Right cardiac atrium (tissue), 5 donors: ENCODE data around the gene CNTN5. TPM values are rescaled to one million over a fixed set of nuclear protein-coding genes. Genes with fewer than 3 reads are reported as not detected.

Experiments
- ATAC-seq, 2 donors: fragments of 200-7000 bp; cut with Tn5 transposase; one replicate each; pipeline versions ENCODE4 v1.8.0 to v1.9.1; 2020; ENCODE audit warnings: moderate library complexity in 2 of 2, mild to moderate bottlenecking in 1 of 2
- DNase-seq, 3 donors: peaks; one replicate each; pipeline ENCODE4 v3.0.0-alpha.2; 2020
- H3K27ac ChIP-seq: one replicate; pipeline ENCODE4 v1.5.1; 2013; ENCODE audit warnings: mild to moderate bottlenecking, low read length, control low read depth, moderate library complexity
- H3K27me3 ChIP-seq: one replicate; pipeline ENCODE4 v1.6.1; 2013; ENCODE audit not compliant: control insufficient read depth, insufficient read depth
- H3K4me1 ChIP-seq: one replicate; pipeline ENCODE4 v1.6.1; 2013; ENCODE audit warnings: low read length; ENCODE audit not compliant: control insufficient read depth, insufficient read depth
- H3K4me3 ChIP-seq: one replicate; pipeline ENCODE4 v1.5.1; 2013; ENCODE audit warnings: low read length, control low read depth
- H3K9me3 ChIP-seq: one replicate; pipeline ENCODE4 v1.6.1; 2013; ENCODE audit warnings: low read length; ENCODE audit not compliant: control insufficient read depth
- WGBS: extraction: QIAGEN DNeasy Blood & Tissue Kit; methylation state at CpG from one replicate; pipeline ENCODE4 v1.1.7; 2013; 5-methylcytosine and 5-hydroxymethylcytosine counted together
- intact Hi-C, 4 donors: fragments of 100-400 bp; cut with DNase I; formaldehyde crosslinking; loops; one replicate each; pipeline versions ENCODE4 v1.11.0 to v1.14.0; 2022 to 2023
- polyA plus RNA-seq: library from polyadenylated mRNA; stranded (reverse); fragments of 200-250 nt; gene quantifications from one replicate; pipeline ENCODE4 v1.2.3, GENCODE V29; 2013
- total RNA-seq, 4 donors: library from RNA; stranded (reverse); fragmentation: NEBNext Ultra II Directional; extraction: Animal tissue kit (Norgen Biotek cat#: 25700); gene quantifications; one replicate each; pipeline ENCODE4 v1.2.1, GENCODE V29; 2021
- donor health status: healthy with polysubstance abuse.
- donor health status: DM: no; HTN: yes; CAD: no.
- donor health status: DM: no; HTN: no; CAD: no.
- donor health status: DM: no; HTN: yes; CAD: no; lungs with severe emphysema.
- donor health status: DM: yes; HTN: yes; CAD: no.

Gene CNTN5
- total and polyA plus RNA-seq, 5 donors, result under 0.01 to 0.09 (median 0.08) TPM; not detected in 2

GRCh38 chr11:99554232-99554903 lies 533.6 kb downstream of the CNTN5 start:
- H3K9me3 ChIP-seq, result no peaks in the 10 kb centered on the region
- H3K4me1 ChIP-seq, result no peaks in the 10 kb centered on the region
- no peaks in the 10 kb centered on the region for H3K27me3 ChIP-seq
- WGBS, result 80% methylated on average over 1 of the region's 1 CpG
- H3K27ac ChIP-seq, result no peak overlapping the region
- no peak for DNase-seq
- intact Hi-C loops, result no loop called here
- no peak for ATAC-seq
- H3K4me3 ChIP-seq, result no peak overlapping the region

DNA sequence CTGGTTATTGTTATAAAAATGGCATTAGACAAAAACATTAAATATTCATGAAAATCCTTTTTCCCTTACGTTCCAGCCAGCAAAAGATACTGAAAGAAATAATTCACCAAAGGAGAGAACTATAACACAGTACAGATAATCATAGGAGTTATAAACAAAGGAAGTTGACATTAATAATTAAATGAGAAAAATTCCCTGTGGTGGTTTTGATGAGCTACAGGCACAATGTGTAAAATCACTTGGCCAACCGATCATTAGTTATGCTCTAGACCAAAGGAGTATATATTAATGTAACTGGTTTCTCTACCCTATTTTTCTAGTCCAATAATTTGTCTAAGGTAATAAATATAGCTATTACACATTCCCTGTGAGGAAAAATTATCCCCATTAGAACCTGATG lies 534.7 kb downstream of the CNTN5 start:
- Histone ChIP-seq H3K27ac (no peak overlapping the region), H3K9me3 (no peaks in the 10 kb centered on the region), H3K4me1 (no peaks in the 10 kb centered on the region), H3K27me3 (no peaks in the 10 kb centered on the region), H3K4me3 (no peak overlapping the region)
- WGBS, result 87% methylated on average over 2 of the region's 2 CpGs
- intact Hi-C loops, result no loop called here
- no peak for ATAC-seq
- DNase-seq, result no peak

DNA sequence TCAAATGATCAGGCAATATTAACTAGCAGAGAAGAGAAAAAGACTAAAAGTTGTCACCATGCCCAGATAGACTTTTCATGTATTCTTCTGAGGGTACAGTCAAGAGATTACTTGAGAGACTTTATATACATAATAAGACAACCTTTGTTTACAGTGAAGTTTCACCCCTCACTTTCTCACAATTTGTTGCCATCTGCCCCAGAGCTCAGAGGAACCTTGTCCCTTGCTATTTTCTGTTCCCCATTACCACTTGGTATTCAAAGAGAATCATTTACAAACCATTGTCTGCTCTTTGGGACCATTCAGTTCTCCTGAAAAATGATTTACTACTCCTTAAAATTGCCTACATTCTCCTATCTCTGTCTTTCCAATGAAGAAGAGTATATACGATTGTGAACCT lies 544.6 kb downstream of the CNTN5 start:
- Histone ChIP-seq H3K27me3 (no peaks in the 10 kb centered on the region), H3K27ac (no peak overlapping the region), H3K4me3 (no peak overlapping the region), H3K9me3 (no peaks in the 10 kb centered on the region), H3K4me1 (no peaks in the 10 kb centered on the region)
- 85% methylated on average over 1 of the region's 1 CpG for WGBS
- DNase-seq, result no peak
- no peak for ATAC-seq
- intact Hi-C loops, result no loop called here

GRCh38 chr11:99567334-99567956 lies 546.7 kb downstream of the CNTN5 start:
- no peak overlapping the region for H3K27ac ChIP-seq
- WGBS, result 70% methylated on average over 4 of the region's 4 CpGs
- intact Hi-C loops, result no loop called here
- ATAC-seq, result no peak
- no peaks in the 10 kb centered on the region for H3K9me3 ChIP-seq
- no peak for DNase-seq
- H3K4me1 ChIP-seq, result no peaks in the 10 kb centered on the region
- no peaks in the 10 kb centered on the region for H3K27me3 ChIP-seq
- no peak overlapping the region for H3K4me3 ChIP-seq

DNA sequence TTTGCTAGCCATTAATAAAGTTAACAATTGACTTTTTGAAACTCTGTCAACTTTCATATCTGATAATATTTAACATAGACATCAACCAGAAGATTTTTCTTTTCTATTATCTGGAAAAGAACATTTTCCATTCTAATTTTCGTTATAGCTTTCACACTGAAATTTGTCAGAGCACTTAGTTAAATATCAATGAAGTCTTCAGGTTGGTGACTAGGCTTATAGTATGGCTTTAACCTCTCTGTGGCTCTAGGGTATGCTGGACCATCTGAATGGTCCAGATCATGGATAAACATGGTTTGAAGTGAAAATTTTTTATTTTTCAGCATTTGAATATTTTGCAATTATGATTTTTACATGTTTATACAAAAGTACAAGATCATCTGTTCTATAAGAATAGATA lies 548.1 kb downstream of the CNTN5 start:
- ATAC-seq (no peak), DNase-seq (no peak)
- no peak overlapping the region for H3K4me3 ChIP-seq
- H3K9me3 ChIP-seq, result no peaks in the 10 kb centered on the region
- H3K27ac ChIP-seq, result no peak overlapping the region
- intact Hi-C loops, result no loop called here
- no peaks in the 10 kb centered on the region for H3K4me1 ChIP-seq
- no peaks in the 10 kb centered on the region for H3K27me3 ChIP-seq
- 52% methylated on average over 1 of the region's 1 CpG for WGBS

DNA sequence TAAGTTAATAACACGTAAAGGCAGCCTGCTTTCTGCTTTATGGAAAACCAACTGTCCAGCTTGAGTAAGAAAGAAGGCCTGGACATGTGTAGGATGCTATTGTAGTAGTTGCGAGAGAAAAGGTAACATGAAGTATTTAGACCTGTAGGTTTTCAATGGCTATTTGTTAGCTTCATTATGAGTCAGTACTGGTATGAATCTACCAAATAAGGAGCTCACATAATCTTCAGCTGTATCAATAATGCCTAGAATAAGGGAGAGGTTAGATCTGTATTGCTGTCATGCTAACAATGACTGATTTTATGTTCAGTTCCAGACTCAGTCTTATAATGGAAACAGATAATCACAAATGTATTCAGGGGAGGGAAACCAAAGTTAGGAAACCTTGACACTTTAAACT lies 550.3 kb downstream of the CNTN5 start:
- 45% methylated on average over 2 of the region's 2 CpGs for WGBS
- Histone ChIP-seq H3K4me3 (no peak overlapping the region), H3K27me3 (no peaks in the 10 kb centered on the region), H3K9me3 (no peaks in the 10 kb centered on the region), H3K27ac (no peak overlapping the region), H3K4me1 (no peaks in the 10 kb centered on the region)
- intact Hi-C loops, result no loop called here
- DNase-seq (no peak), ATAC-seq (no peak)

GRCh38 chr11:99584830-99585229 lies 564.1 kb downstream of the CNTN5 start:
- no peak for ATAC-seq
- intact Hi-C loops, result no loop called here
- Histone ChIP-seq H3K27ac (no peak overlapping the region), H3K9me3 (no peaks in the 10 kb centered on the region), H3K4me1 (no peaks in the 10 kb centered on the region), H3K27me3 (no peaks in the 10 kb centered on the region), H3K4me3 (no peak overlapping the region)
- DNase-seq, result no peak

- 28% methylated on average over 4 of the region's 4 CpGs for WGBS
- Histone ChIP-seq H3K4me3 (no peak overlapping the region), H3K27me3 (no peaks in the 10 kb centered on the region), H3K9me3 (no peaks in the 10 kb centered on the region), H3K27ac (no peak overlapping the region), H3K4me1 (no peaks in the 10 kb centered on the region)
- no peak for ATAC-seq
- no peak for DNase-seq
- intact Hi-C loops, result no loop called here
These were observed 564.9 kb downstream of the CNTN5 start for GRCh38 chr11:99585606-99586005.

- DNase-seq, result no peak
- intact Hi-C loops, result no loop called here
- no peak overlapping the region for H3K27ac ChIP-seq
- no peaks in the 10 kb centered on the region for H3K4me1 ChIP-seq
- H3K27me3 ChIP-seq, result no peaks in the 10 kb centered on the region
- H3K9me3 ChIP-seq, result no peaks in the 10 kb centered on the region
- ATAC-seq, result no peak
- 88% methylated on average over 2 of the region's 2 CpGs for WGBS
- no peak overlapping the region for H3K4me3 ChIP-seq
These were observed 569.0 kb downstream of the CNTN5 start for GRCh38 chr11:99589771-99590170.

DNA sequence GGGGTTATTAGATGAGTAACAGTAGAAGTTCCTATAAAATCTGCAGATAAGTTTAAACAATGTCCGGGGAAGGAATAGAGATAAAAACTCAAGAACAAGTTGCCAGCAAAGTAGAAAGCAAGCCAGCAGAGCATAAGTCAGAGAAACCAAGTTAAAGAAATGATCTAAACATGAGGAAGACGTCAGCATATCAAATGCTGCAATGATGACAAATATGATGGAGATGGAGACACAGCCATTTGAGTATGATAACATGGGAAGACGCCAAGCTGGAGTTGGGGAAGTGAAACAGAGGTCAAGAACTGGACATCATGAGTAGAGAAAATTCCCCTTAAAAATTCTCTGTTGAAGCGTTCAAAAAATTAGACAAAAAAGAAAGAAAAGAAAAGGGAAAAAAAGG lies 571.5 kb downstream of the CNTN5 start:
- Histone ChIP-seq H3K4me1 (no peaks in the 10 kb centered on the region), H3K27me3 (no peaks in the 10 kb centered on the region), H3K9me3 (no peaks in the 10 kb centered on the region), H3K27ac (no peak overlapping the region), H3K4me3 (no peak overlapping the region)
- intact Hi-C loops, result no loop called here
- WGBS, result 42% methylated on average over 4 of the region's 4 CpGs
- no peak for ATAC-seq
- DNase-seq, result peak in 1 of 3 donors; percentile 30

DNA sequence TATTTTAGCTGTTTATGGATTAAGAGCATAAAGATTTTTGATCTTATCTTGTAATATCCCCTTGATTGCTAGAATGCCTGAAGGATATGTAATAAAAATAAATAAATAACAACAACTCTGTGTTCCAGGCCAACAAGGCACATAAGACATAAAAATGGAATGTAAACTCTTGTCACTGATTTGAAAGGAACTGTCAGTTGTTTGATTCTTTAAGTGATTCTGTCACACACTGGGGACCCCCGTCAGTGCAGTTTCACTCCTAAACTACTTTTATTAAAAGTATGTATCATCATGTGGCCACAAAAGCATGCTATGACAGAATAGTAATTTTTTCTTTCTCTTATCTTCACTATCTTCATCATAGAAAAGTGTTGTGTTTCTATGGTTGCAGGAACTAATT lies 572.4 kb downstream of the CNTN5 start:
- H3K4me1 ChIP-seq, result no peaks in the 10 kb centered on the region
- H3K4me3 ChIP-seq, result no peak overlapping the region
- WGBS, result 44% methylated on average over 1 of the region's 1 CpG
- DNase-seq, result no peak
- H3K27me3 ChIP-seq, result no peaks in the 10 kb centered on the region
- H3K9me3 ChIP-seq, result no peaks in the 10 kb centered on the region
- intact Hi-C loops, result no loop called here
- H3K27ac ChIP-seq, result no peak overlapping the region
- no peak for ATAC-seq

DNA sequence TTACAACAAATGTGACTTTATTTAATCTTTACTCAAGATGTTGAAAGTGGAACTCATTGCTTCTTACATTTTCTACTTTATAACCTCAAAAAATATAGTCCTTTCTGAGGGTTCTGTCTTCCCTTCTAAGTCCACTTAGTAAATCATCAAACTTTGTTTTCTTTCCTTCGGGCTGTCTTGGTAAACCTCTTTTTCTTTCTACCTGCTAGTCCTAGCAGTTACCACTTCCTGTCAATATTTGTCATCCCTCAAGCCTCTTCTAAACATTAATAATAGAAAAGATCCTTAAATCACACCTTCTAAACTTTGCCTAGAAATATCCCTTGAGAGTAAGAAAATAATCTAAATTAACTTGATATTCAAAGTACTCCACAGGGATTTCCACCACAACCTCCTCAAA lies 580.4 kb downstream of the CNTN5 start:
- Histone ChIP-seq H3K27ac (no peak overlapping the region), H3K27me3 (no peaks in the 10 kb centered on the region), H3K4me3 (no peak overlapping the region), H3K4me1 (no peaks in the 10 kb centered on the region), H3K9me3 (no peaks in the 10 kb centered on the region)
- intact Hi-C loops, result no loop called here
- ATAC-seq (no peak), DNase-seq (no peak)
- WGBS, result 93% methylated on average over 1 of the region's 1 CpG
